GM21717 (cell line): ENCODE data around the gene ZNF605.
"Not testable (repeated sequence)": the region's sequence is repeated elsewhere in the genome, so short reads cannot be mapped to it uniquely, and the experiment has no call there.

Experiments used
- ATAC-seq: cut with Tn5 transposase; IDR thresholded peaks from one replicate; pipeline ENCODE4 v1.9.1; 2021; ENCODE audit warnings: mild to moderate bottlenecking, moderate library complexity; ENCODE audit not compliant: unreplicated experiment

The ZNF605 gene

GRCh38 chr12:132956011-132956788, at the start of gene ZNF605:
TSS of gene ZNF605 (minus strand) at chr12:132956306. CDS start at chr12:132945635, 10,671 bp downstream.
- peak; percentile 90 for ATAC-seq

GRCh38 chr12:132998741-132999140, 42.6 kb upstream of the ZNF605 start:
- no peak for ATAC-seq

- ATAC-seq, result peak; percentile 6
Observed at GRCh38 chr12:132986885-132987225, 30.7 kb upstream of the ZNF605 start.

GRCh38 chr12:132986001-132986884, 30.1 kb upstream of the ZNF605 start, which contains the start of gene ZNF26:
TSS of gene ZNF26 (plus strand) at chr12:132986367. CDS start at chr12:132986841, 474 bp downstream.
- peak; percentile 98 for ATAC-seq

DNA sequence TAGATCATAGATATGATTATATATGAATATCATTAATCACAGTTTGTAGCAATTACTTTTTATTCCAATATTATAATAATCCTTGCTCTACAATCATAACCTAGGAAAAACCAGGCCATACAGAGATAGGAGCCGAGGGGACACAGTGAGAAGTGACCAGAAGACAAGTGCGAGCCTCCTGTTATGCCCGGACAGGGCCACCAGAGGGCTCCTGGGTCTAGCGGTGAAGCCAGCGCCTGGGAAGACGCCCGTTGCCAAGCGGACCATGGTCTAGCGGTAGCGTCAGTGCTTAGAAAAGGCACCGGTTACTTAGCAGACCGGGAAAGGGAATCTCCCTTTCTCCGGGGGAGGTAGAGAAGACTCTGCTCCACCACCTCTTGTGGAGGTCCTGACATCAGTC, 20.8 kb upstream of the ZNF605 start:
- ATAC-seq, result not testable (repeated sequence)

GRCh38 chr12:132972374-132972773, 16.3 kb upstream of the ZNF605 start:
- ATAC-seq, result no peak

- no peak for ATAC-seq
Observed at GRCh38 chr12:132967736-132968135, 11.6 kb upstream of the ZNF605 start.

DNA sequence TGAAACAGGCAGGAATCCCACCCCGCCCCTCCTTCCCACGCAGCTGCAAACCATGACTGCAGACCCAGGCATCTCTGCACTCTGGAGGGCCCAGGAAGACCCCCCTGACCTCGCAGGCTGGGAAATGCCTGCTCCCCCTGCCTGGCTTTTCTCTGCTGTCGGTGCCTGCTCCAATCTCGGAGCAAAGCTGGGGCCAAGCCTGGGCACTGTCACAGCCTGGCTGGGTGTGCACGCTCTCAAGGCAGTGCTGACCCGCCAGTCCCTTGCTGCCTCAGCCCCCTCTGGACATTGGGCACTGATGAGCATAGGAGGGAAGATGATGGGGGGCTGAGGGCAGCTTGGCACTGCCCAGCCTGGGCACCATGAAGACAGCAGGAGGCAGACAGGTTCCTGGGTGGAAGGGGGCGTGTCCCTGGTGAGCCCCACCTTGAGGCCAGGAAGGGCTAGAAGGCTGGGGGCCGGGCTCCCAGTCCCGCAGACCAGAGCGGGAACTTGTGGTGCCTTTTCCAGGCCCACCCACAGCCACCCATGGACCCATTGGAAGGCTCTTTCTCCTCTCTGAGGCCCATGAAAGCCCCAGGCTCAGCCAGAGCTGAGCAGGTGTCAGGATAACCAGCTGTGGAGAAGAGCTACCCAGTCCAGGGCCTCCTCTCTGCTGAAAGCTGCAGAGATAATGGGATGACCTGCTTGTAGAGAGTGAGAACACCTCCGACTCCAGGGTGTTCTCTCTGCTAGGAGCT, 10.7 kb upstream of the ZNF605 start:
- no peak for ATAC-seq

DNA sequence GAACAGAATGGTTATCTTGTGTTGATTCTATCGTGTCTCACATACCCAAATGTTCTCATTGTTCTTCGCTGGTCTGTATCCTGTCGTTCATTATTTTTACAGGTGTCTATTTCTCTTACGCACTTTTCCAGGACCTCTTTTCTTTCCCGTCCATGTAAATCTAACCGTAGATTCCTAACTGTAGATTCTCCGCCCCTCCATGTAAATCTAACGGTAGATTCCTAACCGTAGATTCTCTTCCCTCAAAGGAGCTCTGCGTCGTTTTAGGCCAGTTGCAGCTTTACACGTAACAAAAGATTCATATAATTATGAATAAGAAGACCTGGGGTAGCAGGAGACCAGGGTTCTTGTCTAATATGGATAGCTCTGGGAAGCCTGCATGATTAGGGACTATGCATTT, 9.7 kb upstream of the ZNF605 start:
- ATAC-seq, result no peak

DNA sequence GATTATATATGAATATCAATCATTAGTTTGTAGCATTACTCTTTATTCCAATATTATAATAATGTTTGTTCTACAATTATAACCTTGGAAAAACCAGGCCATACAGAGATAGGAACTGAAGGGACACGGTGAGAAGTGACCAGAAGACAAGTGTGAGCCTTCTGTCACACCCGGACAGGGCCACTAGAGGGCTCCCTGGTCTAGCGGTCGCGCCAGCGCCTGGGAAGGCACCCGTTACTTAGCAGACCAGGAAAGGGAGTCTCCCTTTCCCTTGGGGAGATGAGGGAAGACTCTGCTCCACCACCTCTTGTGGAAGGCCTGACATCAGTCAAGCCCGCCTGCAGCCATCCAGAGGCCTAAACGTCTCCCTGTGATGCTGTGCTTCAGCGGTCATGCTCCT, 7.8 kb upstream of the ZNF605 start:
- not testable (repeated sequence) for ATAC-seq

DNA sequence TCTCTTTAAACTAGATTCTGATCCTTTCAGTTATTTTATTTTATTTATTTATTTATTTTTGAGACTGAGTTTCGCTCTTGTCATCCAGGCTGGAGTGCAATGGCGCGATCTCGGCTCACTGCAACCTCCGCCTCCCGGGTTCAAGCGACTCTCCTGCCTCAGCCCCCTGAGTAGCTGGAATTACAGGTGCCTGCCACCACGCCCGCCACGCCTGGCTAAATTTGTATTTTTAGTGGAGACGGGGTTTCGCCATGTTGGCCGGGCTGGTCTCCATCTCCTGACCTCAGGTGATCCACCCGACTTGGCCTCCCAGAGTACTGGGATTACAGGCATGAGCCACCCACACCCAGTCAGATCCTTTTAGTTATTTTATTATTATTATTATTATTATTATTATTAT, 5.7 kb upstream of the ZNF605 start:
- ATAC-seq, result not testable (repeated sequence)

DNA sequence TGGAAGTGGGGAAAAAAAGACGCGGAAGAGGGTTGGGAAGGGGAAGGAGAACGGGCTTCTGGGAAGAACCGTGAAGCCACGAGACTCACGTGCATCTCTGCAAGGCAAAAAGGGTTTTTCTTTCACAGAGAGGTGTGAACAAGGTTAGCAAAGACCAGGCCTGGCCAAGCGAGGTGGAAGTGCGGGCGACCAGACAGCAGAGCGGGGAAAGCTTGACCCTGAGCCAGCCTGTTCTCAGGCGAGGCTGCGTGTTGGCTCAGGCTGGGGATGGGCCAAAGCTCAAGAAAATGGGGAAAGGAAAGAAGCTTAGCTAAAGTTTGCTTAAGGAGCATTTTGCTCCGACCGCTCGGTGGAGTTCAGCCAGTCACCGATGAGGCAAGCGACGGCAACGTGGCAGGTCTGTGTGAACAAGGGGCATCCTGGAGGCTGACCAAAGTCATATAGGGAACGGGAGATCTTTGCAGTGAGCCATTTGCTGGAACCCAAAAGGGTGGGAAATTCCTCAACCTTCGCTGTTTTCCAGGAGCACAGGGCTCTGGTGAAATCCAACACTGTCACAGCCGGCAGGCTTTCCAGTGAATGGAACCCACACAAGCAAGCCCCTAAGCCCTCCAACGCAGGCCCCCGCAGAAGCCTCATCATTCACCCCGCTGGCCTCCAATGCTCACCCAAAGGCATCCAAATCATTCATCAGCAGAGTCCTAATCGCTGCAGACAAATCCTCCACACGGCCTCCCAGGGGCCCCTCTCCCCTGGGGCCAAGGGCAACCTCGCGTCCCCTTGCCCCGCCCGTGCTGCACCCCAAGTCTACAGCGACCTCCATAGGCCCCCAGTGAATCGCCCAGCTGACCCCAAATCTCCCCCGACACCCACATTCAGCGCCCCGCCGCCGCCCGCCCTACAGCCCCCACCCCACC, 754 bp downstream of the ZNF605 start:
- ATAC-seq, result peak; percentile 36

- ATAC-seq, result no peak
Observed at GRCh38 chr12:132954471-132955048, 1.5 kb downstream of the ZNF605 start.

DNA sequence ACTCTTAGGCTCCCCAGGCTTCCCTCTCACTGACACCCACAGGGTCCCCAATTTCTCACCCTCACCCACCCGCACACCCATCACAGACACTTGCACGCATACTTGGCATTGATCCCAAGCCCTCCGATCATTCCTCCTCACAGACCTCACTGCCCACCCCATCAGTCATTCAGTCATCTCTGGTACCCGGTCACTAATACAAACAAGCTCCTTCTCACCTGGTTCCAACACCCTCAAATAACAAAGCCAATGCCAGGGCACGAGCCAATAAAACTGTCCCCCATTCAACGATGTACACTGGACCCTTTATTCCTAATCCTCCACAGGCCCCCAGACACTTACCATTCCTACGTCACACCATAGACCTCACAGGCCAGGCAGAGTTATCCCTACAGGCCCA, 2.3 kb downstream of the ZNF605 start:
- no peak for ATAC-seq

DNA sequence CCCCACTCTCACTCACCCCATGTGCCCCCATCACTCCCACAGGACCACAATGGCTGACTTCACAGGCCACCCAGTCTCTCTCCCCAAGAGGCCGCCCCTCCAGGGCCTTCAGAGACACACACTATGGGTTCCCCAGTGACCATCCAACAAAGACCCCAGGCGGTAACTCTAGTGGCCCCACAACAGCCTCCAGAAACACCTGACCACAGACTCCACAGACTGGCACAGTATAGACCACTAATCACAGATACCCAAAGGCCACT, 3.0 kb downstream of the ZNF605 start:
- ATAC-seq, result no peak

DNA sequence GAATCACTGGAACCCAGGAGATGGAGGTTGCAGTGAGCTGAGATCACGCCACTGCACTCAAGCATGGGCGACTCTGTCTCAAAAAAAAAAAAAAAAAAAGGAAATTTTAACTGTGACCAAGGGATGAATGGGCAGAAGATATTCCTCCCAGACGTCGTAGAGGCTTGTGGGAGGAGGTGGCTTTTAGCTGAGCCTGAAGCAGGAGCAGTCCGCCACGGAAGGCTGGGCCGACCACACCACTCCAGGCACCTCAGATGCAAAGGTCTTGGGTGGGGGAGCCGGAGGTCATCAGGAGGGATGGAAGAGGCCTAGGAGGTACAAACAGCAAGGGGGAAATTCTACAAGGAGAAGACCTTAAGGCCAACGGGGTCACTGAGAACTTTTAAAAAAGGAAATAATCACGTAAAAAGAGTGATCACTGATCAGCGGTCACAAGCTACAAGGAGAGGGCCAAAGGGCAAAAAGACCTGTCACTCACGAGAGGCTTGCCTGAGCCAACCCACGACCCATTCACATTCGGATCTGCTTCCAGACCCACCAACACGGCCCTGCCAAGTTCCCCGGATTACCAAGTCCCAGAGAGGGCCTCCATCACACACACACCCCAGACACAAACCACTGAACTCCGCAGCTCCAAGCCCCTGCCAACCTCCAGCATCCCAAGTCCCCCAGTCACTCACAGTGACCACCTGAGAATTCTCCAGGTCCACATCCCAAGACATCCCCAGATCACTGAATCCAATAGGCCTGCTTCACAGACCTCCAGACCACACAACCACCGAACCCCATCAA, 3.5 kb downstream of the ZNF605 start:
- ATAC-seq, result no peak

DNA sequence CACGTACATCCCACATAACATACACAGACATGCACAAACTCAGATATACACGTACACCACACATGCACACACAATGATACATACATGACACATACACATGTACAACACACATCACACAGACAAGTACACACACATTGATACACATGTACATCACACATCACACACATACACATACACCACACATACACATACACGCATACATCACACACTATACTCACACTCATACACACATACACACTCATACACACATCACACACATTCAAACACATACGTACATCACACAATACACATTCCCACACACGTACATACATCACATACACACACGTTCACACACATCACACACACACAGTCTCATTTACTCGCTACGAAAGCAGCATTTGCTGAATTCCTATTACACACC, 4.5 kb downstream of the ZNF605 start:
- no peak for ATAC-seq

GRCh38 chr12:132950844-132951535, 5.1 kb downstream of the ZNF605 start:
- ATAC-seq, result no peak
